HG03442 (cell line): Measurements from ENCODE around the gene OTOS.

Experiments
- ATAC-seq: cut with Tn5 transposase; IDR thresholded peaks from one replicate; pipeline ENCODE4 v1.9.1; 2021; ENCODE audit warnings: mild to moderate bottlenecking, moderate library complexity; ENCODE audit not compliant: unreplicated experiment

Gene OTOS

DNA sequence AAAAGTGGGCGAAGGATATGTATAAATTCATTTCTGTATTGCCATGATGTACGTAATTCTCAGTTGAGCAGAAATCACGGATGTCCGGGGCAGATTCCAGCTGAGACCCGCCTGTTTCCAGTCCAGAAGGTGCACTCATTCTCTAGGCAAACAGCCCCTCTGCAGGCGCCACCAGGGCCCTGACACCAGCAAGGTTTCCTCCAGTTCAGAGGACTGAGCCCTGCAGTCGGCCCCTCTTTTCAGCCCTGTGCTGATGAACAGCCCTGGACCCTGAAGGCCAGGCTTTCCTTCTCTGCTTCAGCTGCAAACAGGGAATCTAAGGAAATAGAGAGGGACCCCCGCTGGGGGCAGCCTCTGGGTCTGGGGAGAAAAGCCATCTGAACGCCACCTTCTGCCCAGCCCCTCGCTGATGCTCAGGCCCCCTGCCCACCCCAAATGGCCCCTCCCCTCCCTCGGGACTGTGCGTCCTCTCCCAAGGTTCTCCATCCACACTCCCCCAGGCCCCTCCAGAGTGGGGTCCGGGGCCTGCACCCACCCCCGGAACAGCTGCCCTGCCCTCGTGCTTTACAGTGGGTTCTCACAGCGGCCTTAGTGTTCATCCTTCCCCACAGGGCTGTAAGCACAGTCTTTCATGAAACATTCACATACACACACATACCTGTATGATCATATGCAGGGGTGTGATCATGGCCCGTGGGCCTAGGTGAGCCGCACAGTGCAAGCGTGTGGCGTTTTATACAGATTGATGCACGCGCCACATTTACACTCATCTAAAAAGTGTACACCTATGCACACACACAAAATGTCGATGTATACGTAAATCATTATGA lies 16.4 kb downstream of the OTOS start:
- ATAC-seq: no peak

DNA sequence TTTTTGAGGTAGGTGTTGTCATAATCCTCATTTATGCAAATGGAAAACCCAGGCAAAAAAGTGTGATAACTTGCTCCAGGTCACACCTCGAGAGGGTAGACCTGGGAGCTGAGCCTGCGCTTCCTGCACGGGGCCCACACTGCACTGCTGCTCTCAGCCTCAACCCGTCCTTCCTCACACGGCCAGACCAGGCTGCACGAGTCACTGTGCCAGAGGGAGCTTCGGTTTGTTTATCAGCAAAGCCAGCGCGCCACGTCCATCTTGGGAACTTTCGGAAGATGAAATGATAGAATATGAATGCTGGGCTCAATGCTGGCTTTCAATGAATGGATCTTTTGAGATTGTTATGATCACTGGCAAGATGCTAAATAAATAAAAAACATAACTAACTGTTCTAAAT lies 18.8 kb downstream of the OTOS start:
- ATAC-seq: no peak

DNA sequence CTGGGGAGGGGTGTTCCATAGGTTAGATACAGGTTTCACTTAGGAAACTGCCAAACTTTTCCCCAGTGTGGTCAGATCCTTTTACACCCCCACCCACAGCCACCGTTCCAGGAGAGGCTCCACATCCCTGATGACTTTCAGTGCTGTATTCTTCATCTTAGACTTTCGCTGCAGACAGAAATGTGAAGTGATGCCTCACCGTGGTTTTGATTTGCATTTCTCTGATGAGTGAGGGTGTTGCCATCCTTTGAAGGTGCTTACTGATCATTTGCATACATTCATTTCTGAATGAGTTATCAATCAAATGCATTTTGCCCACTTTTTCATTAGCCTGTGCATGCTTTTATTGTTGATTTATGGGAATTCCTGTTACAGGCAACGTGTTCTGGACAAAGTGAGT lies 19.3 kb downstream of the OTOS start:
- ATAC-seq: no peak

DNA sequence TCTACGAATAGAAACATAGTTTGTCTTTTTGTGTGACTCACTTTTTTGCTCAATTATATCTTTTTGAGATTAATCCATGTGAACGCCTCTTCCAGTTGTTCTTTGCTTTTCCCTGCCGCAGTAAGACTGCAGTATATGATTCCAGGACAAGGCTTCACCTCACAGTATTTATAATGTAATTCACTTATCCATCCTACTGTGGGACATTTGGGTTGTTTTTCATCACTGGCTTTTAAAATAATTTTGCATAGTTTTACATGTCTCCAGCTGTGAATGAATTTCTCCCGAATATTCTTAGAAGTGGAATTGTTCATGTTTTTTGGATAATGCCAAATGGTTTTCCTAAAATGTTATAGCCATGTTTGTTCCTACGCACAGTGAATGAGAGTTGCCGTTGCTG lies 26.2 kb downstream of the OTOS start:
- no peak for ATAC-seq

DNA sequence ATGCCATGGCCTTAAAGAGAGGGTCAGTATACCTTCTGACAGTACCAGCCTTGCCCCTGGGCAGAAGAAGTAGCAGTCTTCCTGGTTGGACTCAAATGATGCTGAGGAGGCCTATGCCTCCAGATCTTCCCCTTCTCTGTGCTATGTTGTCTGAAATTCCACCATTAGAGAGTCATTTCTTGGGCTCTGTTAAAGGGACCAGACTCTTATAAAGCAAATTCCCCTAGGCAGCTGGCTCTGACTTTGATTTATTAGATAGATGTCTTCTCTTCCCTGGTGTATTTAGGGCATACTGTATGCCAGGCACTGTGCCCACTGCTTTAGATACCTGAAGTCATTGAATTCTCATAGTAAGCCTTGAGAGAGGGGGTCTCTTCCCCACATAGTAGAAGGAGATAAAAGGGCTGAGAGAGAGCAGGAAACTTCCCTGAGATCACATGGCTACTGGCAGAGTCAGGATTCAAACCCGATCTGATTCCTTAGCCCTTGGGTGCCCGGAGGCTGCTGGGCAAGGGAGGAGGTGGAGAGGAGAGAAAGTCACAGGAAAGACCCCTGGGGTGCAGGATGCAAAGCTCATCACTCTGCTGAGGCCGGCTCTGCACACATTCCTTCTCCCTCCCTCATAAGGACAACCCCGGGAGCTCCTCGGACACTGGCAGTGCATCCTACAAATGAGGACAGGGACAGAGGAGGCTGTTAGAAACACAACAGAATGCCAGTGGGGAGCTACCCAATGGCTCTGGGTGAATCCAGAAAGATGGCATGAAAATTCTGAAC lies 27.4 kb downstream of the OTOS start:
- ATAC-seq: no peak

DNA sequence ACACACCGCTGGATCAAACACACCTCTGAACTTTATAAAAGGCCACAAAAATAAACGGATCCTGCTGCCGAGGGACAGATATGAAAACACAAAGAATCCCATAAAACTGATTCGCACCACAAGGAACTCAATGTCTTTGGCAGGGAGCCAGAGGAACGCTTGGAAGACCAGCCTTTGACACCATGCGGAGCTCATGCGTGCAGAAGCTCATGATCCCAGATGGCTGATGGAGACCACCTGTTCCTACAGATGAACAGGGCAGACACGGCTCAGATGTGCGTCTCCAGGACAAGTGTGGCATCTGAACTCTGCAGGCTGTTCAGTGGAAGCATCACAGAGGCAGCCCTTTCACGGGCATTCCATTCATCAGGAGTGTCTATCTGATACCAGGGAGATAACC lies 29.2 kb downstream of the OTOS start:
- ATAC-seq: no peak

GRCh38 chr2:240109386-240109785 lies 31.1 kb downstream of the OTOS start:
- ATAC-seq: no peak

GRCh38 chr2:240107477-240107796 lies 33.0 kb downstream of the OTOS start:
- no peak for ATAC-seq

GRCh38 chr2:240106765-240107476 lies 33.5 kb downstream of the OTOS start:
- no peak for ATAC-seq

DNA sequence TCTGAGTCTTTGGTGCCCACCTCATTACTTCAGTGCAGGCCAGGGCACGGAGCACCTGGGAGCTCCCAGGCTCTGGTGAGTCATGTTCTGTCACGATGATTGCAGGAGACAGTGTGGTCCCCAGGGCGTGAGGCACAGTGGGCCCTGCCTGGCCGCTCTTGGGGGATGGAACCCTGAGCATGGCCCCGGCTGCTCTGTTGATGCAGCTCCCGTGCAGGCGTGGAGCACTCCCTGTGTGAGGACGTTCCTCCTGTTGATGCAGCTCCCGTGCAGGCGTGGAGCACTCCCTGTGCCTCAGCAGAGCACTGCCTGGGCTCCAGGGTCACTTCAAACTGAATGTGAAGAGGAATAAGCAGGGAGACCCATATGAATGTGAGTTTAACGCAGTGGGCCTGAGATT lies 34.5 kb downstream of the OTOS start:
- ATAC-seq: no peak

DNA sequence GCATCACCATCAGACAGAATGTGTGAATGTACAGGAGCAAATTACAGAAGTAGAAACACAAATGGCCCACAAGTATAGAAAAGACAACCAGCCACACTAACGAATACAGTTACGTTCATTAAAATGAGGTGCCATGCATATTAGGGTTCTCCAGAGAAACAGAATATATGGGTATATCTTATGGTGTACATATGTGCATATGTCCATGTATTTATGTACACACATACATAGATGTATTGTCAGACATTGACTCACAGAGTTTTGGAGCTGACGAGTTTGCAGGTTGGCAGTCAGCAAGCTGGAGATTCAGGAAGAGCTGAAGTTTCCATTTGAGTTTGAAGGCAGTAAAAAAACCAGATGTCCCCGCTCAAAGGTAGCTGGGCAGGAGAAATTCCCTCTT lies 37.3 kb downstream of the OTOS start:
- ATAC-seq: no peak

- no peak for ATAC-seq
Measured at GRCh38 chr2:240098349-240098748, 42.1 kb downstream of the OTOS start.

DNA sequence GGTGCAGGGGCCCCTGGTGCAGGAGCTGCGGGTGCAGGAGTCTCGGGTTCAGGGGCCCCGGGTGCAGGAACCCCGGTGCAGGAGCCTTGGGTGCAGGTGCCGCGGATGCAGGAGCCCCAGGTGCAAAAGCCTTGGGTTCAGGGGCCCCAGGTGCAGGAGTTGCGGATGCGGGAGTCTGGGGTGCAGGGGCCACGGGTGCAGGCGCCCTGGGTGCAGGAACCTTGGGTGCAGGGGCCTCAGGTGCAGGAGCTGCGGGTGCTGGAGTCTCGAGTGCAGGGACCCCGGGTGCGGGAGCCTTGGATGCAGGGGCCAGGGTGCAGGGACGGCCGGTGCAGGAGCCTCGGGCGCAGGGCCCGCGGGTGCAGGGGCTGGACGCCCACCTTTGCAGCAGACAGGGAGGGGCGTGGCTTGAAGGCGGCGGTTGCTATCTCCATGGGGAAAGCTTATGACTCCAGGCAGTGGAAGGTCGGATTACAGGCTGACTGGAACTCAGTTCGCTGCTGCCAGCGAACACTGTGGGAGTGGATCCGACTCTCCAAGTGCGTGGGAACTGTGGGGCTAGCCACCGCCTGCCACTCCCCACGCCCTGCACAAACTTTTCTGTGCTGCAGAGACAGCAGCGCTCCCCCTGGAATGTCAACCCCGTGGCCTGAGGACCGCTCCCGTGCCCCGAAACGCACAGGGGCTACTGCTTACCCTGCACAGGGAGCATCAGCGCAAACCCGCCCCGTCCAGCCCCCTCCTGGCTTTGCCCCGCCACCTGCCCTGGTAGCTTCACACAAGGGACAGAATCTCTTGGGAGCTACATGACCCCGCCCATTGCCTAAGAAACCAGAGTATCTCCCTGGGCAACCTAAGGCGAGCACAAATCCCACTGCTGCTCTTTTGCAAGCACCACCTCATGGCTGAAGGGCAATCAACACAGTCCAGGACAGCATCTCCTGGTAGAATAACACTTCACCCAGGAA lies 44.6 kb downstream of the OTOS start:
- ATAC-seq: no peak

DNA sequence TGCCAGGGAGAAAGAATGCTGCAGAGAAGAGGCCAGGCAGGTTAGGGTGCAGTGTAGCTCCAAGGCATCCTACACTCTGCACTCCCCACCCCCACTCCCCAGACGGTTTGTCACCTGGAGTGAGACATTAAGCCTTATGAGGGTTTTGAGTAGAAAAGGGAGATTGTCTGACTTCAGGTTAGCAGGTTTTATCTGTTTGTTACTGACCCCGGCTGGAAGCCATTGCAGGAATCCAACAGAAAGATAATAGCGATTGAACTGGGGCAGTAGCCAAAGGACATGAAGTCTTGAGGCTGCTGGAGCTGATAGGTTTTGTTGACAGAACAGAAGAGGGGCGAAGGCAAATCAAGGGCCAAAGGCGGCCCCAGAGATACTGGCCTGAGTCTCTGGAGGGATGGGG lies 51.2 kb downstream of the OTOS start:
- no peak for ATAC-seq
